Left colon (tissue), 2 donors: ENCODE data around the gene NUDCD3. TPM values are rescaled to one million over a fixed set of nuclear protein-coding genes. Genes with fewer than 3 reads are reported as not detected.

ENCODE experiments used
- ATAC-seq: fragments of 200-7000 bp; cut with Tn5 transposase; one replicate; pipeline ENCODE4 v1.9.1; 2020; ENCODE audit warnings: mild to moderate bottlenecking, moderate library complexity
- DNase-seq, 2 donors: peaks; one replicate each; pipeline ENCODE4 v3.0.0-alpha.2; 2020
- intact Hi-C, 2 donors: fragments of 100-400 bp; cut with DNase I in 1 of 2; cut with micrococcal nuclease in 1 of 2; formaldehyde crosslinking; loops; one replicate each; pipeline versions ENCODE4 v1.11.2 to v1.14.0; 2022; cut with DNase I, micrococcal nuclease
- long read RNA-seq: library from polyadenylated mRNA; unstranded; transcript quantifications from one replicate; pipeline ENCODE4 v2.0.0, GENCODE V29; 2021
- total RNA-seq, 2 donors: library from RNA; stranded (reverse); fragmentation: NEBNext Ultra II Directional; extraction: Animal tissue kit (Norgen Biotek cat#: 25700); gene quantifications; one replicate each; pipeline ENCODE4 v1.2.1, GENCODE V29; 2021
- donor health status: DM: no; HTN: no; CAD: no.
- donor health status: DM: yes; HTN: yes; CAD: no.

Gene NUDCD3
- 10 to 100 TPM; 66.3 to 72.4 TPM for total RNA-seq
- long read RNA-seq, full-length matches to known transcripts: 53 of 69 reads
- long read RNA-seq, partial matches to known transcripts: 5 of 69 reads
- long read RNA-seq, other reads (novel, unspliced or antisense): 11 of 69 reads

DNA sequence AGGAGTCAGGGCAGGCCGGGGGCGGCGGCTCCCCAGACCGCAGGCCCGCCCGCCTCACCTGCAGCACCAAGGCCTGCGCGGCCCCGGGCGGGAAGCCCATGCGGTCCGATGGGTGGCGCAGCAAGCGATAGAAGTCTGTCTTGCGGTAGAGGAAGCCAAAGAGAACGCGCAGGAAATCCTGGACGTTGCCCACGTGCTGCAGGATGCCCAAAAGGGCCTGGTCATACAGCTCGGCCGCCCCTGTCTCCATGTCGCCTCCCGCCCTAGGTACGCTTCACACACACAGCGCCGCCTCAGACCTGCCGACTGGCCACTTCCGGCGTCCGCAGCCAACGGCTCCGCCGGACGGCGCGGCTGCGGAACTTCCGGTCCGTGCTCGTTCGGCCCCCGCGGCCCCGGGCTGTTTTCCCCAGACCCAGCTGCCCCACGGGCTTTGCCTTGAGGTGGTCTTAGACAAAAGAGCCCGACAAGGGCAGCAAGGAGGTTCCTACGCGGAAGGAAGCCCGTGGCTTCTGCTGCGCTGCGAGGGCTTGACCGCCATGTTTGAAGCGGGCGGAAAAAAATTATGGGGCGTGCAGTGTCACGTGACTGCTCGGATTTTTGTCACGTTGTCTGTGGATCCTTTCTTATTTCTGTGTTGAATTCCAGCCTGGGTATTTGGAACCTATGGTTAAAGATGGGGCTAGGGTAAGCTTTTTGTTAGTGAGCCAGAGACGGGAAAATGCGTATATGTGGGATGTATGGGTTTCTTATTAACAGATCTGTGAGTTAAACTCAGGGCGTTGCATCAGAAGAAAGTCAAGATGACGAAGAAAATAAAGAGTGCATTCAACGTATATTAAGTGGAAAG is at the start of gene NUDCD3:
Gene NUDCD3, minus strand, starts transcription at position 308 of the 850 bp plus-strand sequence. Its CDS starts 58 bp downstream, at position 250.
- peak; percentile 94 for ATAC-seq
- intact Hi-C loops: loop anchor here in 1 of 2 donors (5.0 kb wide), 1 partner anchor 357 kb away; the partner anchor contains the start of gene H2AZ2
- DNase-seq: peak; percentile 86 to 89

DNA sequence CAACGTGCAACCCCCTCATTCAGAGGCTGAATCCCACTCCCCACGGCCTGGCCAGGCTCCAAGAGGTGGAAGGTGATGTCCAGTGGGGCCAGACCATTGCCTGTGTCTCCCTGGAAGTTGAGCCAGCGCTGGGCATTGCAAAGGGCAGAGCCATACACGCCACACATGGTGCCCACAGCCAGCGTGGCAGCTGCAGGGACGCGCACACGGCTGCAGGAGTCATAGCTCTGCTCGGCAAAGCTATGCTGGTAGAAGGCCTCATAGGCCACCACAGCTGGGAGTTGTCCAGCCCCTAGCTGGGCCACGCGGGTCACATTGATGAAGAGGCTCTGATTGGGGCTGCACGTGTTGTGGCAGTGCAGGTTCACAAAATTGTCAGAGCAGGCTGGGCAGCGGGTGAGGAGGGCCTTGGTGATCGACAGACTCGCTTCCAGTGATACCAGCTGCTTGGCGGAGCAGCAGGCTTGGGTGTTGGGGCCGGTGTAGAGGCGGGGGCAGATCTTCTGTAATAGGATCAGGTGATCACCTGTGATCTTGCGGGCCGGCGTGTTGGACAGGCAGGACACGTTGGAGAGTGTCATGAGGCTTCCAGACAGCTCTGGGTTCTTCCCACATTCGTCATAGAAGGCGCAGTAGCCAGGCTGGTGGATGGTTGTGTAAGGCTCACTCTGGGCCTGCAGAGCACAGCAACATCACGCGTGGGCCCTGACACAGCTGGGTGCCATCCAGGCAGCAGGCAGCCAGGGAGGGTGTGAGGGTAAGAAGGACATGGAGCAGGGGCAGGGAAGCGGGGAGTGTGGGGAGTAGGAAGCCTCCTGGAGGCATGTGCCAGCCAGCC is 49.4 kb upstream of the NUDCD3 start:
- no peak for DNase-seq
- no peak for ATAC-seq
- intact Hi-C loops: no loop called here

DNA sequence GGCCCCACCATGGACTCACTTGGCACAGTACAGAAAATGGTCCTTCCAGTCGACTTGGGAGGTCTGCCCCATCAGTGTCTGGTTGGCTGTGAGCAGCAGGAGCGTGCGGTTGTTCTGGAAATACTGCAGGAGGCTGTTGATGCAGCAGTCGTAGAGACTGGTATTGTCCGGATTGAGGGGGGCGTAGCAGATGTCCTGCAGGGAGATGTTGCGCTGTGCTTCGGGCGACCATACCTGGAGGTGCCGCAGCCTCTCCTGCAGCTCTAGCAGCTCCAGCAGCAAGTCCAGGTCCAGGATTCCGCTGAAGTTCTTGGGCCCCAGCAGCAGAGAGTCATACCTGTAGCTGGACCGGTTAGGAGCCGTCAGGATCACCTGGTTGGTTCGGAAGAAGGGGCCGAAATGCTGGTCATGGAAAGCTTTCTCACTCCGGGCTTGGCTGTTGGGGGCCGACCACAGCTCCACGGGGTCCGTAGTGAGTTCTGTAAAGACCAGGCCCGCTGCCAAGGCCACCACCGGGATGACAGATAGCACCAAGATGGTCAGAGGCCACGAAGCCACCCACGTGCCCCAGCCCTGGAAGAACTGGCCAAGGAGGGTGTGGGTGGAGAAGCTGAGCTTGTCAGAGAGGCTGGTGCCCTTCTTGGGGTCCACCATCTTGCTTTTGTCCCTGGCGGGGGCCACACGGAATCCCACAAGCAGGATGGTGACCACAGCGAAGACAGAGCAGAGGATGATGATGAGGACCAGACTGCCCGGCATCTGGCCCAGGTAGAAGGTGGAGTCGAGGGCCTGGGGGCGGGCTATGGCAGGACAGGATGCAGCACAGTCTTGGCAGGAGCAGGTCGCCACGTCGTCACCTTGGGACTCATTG is 48.6 kb upstream of the NUDCD3 start:
- ATAC-seq: no peak
- intact Hi-C loops: no loop called here
- DNase-seq: no peak

DNA sequence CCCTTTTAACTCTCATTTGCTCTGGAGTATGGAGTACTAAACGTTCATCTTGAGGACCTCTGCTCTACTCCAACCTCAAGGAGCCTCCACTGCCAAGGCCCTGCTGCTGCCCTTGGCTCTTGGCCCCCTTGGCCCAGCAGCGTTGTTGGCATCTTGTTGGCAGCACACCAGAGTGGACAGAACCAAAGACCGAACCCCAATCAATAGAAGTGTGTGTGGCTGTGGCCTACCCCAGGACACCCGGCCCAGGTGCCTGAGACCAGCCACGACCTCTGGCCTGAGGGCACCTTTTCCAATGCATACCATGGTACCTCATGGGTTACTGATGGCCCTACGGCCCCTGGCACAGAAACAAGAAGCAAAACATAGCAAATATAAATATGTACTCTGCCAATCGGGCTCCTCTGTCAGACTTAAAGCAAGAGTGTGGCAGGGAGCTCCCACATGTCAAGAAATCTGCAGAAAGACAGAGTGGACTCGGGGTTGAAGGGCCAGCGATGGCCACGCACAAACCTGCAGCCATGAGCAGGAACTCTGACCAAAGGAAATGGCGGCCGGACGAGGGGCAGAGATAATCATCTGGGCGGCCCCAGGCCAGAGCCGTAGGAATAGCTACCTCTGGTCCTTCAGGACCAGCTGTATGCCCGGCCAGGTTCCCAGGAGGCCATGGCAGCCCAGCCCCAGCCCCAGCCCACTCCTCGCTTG is 47.8 kb upstream of the NUDCD3 start:
- intact Hi-C loops: no loop called here
- DNase-seq (no peak), ATAC-seq (no peak)

DNA sequence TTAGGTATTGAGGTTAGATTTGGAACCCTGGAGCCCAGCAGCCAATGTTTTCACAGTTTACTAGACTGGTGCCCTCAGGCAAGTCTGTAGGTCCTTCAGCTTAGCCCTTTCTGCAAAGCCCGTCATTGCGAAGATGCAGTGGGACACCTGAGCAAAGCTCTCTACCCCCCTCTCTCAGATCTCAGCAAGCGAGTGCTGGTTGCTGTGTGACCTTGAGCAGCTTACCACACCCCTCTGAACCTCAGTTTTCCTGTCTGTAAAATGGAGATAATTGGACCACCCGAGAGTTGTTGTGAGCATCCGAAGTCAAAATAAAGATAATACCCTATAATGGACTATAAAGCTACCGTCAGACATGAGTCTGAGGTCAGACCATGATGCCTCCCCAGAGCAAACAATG is 47.0 kb upstream of the NUDCD3 start:
- intact Hi-C loops: no loop called here
- ATAC-seq (no peak), DNase-seq (no peak)

DNA sequence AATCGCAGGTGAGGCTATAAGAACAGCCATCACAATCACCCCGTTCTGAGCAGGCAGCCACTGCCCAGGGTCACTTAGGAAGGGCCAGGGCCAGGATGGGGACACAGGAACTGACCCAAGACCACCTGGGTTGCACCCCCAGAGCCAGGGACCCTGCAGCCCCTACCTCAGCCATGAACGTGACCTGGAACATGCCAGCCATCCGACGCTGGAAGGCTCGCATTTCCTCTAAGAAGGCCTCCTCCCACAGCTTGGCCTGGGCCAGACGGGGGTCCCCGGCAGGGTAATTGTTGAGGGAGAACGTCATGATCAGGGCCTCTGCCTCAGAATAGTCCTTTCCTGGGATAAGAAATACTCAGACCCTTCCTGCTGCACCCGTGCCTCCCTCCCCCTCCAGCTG is 45.6 kb upstream of the NUDCD3 start:
- intact Hi-C loops: no loop called here
- DNase-seq (no peak), ATAC-seq (no peak)

DNA sequence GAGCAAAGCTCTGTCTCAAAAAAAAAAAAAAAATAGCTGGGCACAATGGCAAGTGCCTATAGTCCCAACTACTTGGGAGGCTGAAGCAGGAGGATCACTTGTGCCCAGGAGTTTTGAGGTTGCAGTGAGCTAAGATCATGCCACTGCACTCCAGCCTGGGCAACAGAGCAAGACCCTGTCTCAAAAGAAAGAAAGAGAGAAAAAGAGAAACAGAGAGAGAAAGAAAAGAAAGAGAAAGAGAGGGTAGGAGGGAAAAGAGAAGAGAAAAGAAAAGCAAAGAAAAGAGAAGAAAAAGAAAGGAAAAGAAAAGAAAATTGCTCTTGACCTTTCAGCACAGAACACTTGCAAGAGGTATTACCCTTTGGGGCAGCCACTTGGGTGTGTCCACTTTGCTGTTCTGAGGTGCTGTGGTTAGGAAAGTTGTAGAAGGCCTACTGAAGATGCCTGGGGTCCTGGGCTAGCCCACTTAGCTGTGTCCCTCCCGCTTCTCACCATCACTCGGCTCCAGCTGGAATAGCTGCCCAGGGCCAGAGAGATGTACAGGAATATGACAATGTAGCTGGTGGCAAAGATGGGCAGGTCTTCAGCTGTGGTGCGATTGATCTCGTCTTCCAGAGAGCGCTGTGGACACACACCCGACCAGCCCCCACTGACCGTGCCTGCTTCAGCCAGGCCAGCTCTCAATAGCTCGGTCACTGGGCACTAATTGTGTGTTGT is 45.0 kb upstream of the NUDCD3 start:
- intact Hi-C loops: no loop called here
- no peak for DNase-seq
- no peak for ATAC-seq

DNA sequence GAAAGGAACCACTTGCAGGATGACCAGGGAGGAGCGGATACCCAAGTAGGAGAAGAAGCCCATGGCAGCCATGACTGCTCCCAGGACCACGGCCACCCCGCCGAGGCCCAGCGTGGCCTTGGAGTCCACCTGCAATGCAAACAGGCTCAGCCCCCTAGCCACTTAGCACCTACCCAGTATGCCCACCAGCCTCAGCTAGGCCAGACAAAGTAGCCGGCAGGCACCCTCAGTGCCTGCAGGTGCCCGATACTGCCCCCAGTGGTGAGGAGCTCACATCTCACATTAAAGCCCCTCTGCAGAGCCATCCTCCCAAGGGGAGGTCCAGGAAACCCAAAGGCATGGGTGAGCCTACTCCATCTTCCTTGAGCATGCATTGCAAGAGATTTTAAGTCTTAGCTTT is 44.0 kb upstream of the NUDCD3 start:
- intact Hi-C loops: no loop called here
- ATAC-seq (peak; percentile 44), DNase-seq (peak in 1 of 2 donors; percentile 18)

DNA sequence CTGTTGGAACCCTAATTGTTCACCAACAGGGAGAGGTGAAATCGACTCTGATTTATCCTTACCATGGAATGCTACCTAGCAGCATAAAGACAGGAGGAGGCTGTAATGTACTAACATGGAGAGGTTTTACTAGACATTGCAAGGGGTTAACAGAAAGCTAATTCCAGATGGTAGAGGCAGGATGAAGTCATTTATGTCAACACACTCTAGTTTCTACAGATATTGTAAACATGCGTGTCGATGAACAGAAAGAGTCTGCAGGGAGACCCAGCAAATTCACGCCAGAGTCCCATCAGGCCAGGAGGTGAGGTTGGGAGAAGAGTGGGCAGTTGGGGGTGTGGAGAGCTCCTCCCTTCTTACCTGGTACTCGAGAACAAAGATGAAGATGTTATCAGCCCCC is 43.6 kb upstream of the NUDCD3 start:
- no peak for DNase-seq
- intact Hi-C loops: no loop called here
- no peak for ATAC-seq

DNA sequence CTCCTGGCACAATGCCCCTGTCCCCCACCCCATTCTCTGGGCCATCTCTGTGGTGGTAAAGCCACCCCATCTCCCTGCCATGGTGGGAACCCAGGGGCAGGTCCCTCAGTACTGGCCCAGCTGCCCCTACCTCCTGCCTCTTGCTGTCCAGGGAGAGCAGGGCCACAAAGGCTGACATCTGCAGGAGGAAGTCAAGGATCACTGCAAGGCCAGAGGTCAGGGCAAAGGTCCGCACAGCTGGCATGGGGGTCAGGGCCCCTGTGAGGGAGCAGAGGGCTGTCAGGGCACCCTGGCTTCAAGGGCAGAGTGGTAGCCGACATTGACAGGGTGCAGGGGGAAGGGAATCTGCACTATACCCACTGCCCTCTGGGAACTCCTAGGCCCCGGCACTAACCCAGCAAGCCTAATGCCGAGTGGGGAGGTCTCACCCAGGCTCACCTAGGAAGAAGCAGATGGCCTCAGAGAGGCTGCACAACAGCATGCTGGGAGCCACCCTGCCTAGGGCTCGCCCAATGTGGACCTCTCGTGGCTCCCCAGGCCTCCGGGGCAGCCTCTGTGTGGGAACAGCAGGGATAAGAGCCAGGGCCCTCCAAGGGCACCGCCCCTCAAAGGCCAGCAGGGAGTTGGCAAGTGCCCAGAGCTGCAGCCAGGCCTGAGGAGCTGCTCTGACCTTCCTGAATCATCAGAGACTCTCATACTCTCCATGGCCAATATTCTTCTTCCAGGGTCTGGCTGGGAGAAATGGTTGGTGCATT is 43.0 kb upstream of the NUDCD3 start:
- ATAC-seq (no peak), DNase-seq (no peak)
- intact Hi-C loops: no loop called here

DNA sequence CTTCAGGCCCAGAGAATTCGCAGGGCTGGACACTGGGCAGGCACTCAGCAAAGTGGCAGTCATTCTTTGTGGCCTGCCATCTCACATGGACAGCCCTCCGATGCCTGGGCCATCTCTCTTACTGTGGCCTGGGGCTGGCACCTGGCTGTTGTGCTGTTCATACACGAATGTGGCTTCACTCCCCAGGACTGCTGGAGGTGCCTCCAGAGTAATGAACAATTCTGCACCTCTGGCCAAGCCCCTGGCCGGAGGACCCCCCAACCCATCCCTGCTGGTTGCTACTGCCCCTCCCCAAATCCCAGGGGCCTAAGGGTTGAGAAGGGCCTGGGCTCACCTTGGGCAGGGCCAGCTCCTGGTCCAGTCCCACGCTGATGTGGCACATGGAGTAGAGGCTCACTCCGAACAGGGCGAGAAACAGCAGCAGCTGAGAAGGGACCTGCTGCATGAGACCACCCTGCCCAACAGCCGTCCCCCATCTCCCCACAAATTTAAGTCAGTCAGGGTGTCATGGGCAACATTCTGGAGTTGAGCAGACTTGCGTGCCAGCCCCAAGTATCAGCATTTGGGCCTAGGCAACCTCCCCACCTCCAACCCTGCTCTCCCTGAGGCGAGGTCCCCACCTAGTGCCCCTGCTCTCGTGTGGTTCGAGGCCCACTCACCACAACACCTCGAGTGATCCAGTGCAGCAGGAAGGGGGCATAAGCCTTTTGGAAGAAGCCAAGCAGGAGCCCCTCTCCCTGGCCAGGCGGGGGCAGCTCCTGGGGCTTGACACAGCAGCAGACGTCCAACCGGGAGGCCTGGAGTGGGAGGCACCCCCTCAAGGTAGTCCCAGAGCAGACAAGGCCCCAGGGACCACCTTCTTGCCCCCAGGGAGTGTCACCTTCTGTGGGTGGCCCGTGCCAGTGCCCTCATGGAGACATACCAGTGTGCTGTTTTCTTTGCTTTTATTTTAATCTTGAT is 41.2 kb upstream of the NUDCD3 start:
- intact Hi-C loops: no loop called here
- DNase-seq: no peak
- ATAC-seq: no peak

DNA sequence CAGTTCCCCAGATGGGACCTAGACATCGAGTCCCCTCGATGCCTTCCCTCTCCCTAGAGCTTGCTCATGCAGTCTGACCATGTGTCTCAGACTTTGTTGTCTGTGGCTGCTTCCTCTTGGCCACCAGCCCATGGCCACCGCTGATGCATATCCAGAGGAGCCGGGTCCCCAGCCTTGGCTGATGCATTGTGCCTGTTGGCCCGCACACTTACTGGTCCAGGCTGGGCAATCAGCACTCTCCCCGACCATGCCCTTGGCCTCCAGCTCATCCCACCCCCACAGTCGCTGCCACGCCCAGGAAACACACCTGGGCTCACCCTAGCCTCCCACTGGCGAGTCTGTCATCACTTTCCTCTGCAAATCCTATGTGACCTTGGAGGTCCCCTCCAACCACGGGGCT is 40.5 kb upstream of the NUDCD3 start:
- DNase-seq: no peak
- intact Hi-C loops: no loop called here
- ATAC-seq: peak; percentile 40

DNA sequence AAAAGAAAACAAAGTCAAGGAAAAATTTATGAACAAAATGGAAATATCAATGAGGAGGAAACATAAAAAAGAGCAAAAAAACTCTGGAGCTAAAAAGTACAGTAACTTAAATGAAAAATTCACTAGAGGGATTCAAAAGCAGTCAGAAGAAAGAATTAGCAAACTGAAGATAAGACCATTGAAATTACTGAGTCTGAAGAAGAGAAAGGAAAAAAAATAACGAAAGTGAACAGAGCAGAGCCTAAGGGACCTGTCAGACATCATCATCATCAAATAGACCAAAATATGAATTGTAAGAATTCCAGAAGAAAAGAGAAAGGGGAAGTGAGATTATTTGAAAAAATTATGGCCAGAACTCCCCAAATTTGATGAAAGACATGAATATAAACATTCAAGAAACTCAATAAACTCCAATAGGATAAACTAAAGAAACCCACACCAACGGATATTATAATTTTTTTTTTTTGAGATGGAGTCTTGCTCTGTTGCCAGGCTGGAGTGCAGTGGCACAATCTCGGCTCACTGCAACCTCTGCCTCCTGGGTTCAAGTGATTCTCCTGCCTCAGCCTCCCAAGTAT is 34.4 kb upstream of the NUDCD3 start:
- intact Hi-C loops: no loop called here
- no peak for DNase-seq
- ATAC-seq: no peak

DNA sequence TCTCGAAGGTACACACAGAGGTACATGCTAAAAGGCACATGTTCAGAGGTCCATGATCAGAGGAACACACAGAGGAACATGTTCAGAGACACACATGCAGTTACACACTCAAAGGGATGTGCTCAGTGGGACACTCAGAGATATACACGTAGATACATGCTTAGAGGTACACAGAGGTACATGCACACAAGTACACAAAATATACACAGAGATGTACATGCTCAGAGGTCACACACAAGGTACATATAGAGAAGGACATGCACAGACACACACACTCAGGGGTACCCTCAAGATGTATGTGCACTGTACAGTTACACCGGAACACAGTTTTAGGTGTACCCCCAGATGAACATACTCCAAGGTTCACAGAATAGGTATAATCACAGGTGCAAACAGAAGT is 31.9 kb upstream of the NUDCD3 start:
- no peak for ATAC-seq
- DNase-seq: no peak
- intact Hi-C loops: no loop called here

DNA sequence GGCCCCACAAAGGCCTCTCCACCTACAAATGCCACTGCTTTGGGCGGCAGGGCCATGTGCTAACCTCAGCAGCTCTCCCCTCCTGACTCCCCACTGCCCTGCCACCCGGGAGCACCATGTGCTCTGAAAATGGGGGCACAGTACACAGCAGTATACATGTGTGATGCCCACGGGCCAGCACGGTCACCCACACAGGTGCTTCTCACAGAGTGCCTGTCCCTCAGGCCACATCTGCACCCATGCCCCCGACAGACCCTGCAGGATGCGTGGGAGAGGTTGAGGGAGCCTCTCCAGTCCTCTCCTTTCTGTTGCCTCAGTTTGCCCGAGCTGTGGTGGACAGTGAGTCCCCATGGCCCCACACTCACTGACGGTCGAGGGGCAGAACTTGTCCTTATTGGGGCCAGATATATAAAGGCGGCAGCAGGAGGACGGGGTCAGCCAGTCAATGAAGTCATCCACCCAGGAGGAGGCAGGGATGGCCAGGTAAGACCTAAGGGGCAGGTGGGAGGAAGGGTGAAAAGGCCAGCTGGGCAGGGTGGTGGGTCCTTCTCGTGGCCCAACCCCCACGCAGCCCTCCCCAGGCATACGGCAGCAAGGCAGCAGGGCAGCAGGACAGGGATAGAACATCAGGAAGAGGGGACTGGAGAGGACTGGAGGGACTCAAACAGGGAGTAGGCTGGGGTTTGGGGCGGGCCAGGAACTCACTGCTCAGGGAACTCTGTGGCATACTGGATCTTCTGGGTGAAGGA is 31.1 kb upstream of the NUDCD3 start:
- no peak for ATAC-seq
- intact Hi-C loops: no loop called here
- DNase-seq: no peak
